Daoy (cell line): ENCODE results near the gene TMEM163. TPM values are rescaled to one million over a fixed set of nuclear protein-coding genes. Genes with fewer than 3 reads are reported as not detected.
"Not testable (repeated sequence)": the region's sequence is repeated elsewhere in the genome, so short reads cannot be mapped to it uniquely, and the experiment has no call there.

Experiments
- DNase-seq: peaks from one replicate; pipeline ENCODE4 v3.0.0-alpha.2; 2015; ENCODE audit warnings: low read depth
- total RNA-seq: library from RNA; depleted of rRNA; stranded (reverse); fragments of >200 nt; shearing (Covaris generic); gene quantifications from 2 replicates; pipeline ENCODE4 v1.2.3, GENCODE V29; 2014

Gene TMEM163
- total RNA-seq, 1 experiment from 2014 or later: 0.34 TPM

DNA sequence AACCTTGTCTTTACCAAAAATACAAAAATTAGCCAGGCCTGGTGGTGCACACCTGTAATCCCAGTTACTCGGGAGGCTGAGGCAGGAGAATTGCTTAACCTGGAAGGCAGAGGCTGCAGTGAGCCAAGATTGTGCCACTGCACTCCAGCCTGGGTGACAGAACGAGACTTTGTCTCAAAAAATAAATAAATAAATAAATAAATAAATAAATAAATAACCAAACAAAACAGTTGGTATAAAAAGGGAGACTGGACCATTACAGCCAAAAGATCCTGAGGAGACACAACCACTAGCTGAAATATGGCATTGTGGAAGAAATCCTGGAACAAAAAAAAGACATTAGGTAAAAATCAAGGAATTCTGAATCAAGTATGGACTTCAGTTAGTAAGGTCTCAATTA lies 4.9 kb upstream of the TMEM163 start:
- DNase-seq: not testable (repeated sequence)

DNA sequence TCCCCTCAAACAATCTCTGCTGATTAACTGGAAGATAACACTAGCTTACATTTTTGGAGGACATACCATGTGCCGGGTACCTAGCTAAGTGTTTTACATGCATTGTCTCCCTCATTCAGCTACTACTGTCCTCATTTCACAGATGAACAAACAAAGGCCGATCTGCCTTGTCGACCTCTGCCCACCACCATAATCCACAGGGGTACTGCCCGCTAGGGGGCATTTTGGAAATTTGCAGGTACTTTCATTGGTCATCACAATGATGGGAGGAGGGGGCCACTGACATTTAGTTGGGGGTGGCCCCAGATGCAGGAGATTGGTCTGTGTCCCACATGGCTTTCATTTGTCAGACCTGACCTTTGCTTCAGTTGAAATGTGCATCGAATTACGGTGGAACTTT lies 3.9 kb upstream of the TMEM163 start:
- DNase-seq: no peak

DNA sequence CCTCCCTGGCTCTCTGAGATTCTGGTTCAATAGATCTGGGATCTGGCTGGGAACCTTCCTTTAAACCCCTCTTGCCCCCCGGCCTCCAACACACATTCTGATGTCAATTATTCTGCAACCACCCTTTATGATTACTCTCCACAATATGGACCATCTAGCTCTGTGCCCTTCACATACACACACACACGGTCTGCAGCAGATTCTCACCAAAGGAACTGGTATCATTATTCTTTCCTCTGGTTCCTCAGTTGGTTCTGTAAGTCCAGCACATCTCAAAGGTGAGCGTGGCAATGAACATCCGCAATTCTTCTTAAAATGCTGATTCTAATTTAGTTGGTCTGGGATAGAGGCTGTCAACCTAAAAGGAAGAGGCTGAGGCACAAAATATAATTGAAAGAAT lies 2.8 kb upstream of the TMEM163 start:
- DNase-seq: no peak

DNA sequence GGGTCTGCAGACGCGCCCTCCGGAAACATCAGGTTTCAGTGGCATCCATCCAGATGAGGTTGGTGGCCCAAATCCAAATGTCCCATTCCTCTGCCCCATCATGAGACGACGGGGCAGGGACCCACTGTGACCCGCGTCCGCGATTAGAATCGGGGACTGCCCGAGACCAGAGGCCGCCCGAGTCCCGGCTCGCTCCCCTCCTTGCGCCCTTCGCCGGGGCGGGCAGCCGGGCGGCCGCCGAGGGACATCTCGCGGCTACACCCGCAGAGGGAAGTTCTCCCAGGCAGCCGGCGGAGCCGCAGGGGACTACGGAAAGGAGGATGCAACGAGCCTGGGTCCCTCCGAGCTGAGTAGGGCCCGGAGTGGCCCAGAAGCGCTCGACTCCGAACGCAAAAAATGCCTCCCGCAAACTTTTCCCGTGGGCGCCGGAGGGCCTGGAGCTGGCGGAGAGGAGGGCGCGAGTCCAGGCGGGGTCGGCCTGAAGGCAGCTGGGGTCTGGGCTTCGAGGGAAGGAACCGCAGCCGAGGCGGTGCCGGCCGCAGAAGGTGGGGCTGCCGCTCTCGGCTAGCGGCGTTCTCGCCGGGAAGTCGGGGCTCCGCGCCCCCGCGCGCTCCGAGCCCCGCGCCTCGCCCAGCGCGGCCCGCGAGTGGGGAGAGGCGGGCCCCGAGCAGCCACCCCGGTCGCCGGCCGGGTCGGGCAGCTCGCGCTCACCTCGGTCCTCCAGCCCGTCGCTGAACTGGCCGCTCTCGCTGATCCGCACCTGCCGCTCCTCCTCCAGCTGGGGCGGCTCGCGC lies 580 bp downstream of the TMEM163 start:
- DNase-seq: no peak

- DNase-seq: no peak
Measured at GRCh38 chr2:134717286-134718022, 1.3 kb downstream of the TMEM163 start.

- DNase-seq: no peak
Measured at GRCh38 chr2:134716721-134717243, 2.0 kb downstream of the TMEM163 start.

- DNase-seq: no peak
Measured at GRCh38 chr2:134715932-134716643, 2.7 kb downstream of the TMEM163 start.

GRCh38 chr2:134714228-134714627 lies 4.6 kb downstream of the TMEM163 start:
- no peak for DNase-seq

- no peak for DNase-seq
Measured at GRCh38 chr2:134713606-134714005, 5.2 kb downstream of the TMEM163 start.

DNA sequence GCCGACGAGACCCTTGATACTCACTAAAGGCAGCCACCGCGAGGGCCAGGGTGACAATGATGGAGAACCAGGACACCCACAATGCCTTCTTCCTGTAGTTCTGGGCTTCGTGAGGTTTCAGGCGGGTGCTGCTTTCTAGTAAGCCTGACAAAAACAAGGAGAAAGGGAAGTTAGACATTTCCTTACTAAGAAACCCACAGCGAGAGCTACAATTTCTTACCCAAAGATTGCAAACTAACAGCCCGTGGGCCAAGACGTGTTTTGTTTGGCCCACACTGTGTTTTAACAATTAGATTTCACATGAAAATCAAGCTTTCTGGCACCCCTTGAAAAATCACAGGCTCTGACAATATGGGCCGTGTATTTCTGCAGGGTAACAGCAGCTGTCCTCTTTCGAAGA lies 5.6 kb downstream of the TMEM163 start:
- no peak for DNase-seq

- DNase-seq: no peak
Measured at GRCh38 chr2:134712736-134713135, 6.1 kb downstream of the TMEM163 start.

- DNase-seq: no peak
Measured at GRCh38 chr2:134712299-134712698, 6.5 kb downstream of the TMEM163 start.

GRCh38 chr2:134711692-134712091 lies 7.1 kb downstream of the TMEM163 start:
- no peak for DNase-seq

- DNase-seq: no peak
Measured at GRCh38 chr2:134707330-134707676, 11.5 kb downstream of the TMEM163 start.

GRCh38 chr2:134706587-134707329 lies 12.0 kb downstream of the TMEM163 start:
- DNase-seq: peak; percentile 75

DNA sequence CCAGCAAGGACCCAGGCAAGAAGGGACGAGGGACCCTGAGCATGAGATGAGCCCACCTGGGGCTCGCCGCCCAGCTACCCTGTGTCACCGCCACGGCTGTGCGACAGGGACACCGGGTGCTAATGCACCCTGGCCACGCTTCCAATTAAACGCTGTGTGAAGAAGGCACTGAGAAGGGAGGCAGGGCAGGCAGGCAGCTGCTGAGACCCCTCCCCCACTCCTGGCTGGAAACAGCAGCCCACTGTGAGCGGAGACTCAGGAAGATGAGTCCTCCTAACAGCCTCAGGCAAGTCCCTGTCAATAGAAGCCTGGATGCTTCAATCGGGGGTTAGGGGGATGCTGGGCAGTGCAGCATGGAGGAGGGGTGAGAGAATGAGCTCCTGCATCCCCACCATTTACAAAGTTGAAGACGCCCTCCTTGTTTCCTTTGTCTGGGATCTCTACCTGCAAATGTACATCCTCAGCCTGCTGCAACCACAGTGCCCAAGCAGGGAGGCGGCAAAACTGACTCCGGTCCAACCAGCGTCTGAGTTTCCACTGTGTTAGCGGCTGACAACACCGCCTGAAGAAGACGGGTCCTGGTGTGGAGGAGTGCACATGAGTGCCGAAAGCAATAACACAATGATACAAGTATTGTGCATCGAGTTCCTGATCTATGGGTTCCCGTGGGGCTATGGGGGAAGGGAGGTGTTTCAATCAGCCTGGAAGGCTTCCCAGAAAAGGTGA lies 12.8 kb downstream of the TMEM163 start:
- no peak for DNase-seq

DNA sequence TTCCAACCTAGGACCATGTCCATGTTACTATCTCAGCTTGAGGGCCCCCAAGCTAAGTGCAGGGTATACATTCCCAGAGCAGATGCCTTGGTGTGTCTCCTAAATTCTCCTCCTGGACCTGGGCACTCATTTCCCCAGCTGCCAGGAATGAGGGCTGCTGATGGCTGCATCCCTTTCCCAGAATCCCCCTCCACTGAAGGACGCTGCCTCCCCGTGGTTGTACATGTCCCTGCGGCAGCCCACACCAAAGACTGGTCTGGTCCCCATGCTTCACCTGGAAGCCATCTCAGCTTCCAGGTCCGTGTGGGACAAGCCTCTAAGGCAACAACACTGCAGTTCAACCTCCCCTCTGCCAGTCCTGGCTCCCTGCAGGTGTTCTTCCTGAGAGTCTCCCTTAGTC lies 14.6 kb downstream of the TMEM163 start:
- no peak for DNase-seq

DNA sequence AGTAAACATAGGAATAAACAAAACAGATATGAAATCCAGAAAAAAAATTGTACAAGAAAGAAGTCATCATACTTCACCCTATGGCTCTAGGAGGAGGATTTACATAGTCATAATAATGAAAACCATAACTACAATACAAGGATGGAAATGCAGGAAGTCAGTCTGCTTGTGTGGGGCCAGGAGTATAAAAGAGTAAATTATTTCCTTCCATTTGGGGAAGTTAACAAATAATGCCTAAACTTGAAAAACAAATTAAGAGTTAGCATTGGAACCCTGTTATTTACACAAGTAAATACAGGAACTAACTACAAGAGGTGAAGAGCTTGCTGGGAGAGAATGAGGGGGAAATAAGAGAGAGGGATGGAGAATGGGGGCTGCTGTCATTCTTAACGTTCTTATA lies 15.4 kb downstream of the TMEM163 start:
- no peak for DNase-seq

GRCh38 chr2:134700730-134701129 lies 18.1 kb downstream of the TMEM163 start:
- DNase-seq: no peak

DNA sequence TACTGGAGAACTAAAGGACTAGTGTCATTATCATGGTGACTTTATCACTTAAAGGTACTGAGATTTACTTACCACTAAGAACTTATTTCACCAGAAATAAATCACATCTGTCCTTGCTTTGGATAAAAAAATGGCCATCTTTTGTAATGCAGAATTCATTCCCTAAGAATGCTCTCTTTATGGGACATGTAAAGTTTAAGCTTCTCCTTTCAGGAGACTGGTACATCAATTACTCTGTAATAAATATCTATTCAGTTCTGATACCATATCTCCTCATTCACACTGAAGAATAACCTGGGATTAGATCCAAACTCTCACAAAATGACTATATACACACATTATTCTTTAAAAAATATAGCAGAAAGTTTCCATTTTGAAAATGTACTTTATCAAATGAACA lies 24.4 kb downstream of the TMEM163 start:
- no peak for DNase-seq
